ENCODE results near the gene CUBN. TPM values are rescaled to one million over a fixed set of nuclear protein-coding genes. Genes with fewer than 3 reads are reported as not detected.
A peak's percentile ranks its signal among the peaks of the same experiment; 100 is the strongest.

Gene CUBN
- total RNA-seq, 1 donor from 2014 or later = 0.32 TPM

- H3K36me3 Mint-ChIP-seq (ENCODE audit: unreplicated experiment) = no peaks in the 10 kb centered on the region
- no peak overlapping the region for H3K27ac Mint-ChIP-seq (ENCODE audit: unreplicated experiment)
- DNase-seq = no peak
- no peak overlapping the region for H3K4me3 Mint-ChIP-seq (ENCODE audit: unreplicated experiment)
- no peak for TF ChIP-seq CTCF (IDR thresholded peaks at IDR 0.05; ENCODE audit: partially characterized antibody, unreplicated experiment)
- no peaks in the 10 kb centered on the region for H3K27me3 Mint-ChIP-seq (ENCODE audit: unreplicated experiment)
- peaks cover 3% of the 10 kb centered on the region for H3K4me1 Mint-ChIP-seq (ENCODE audit: low read depth, unreplicated experiment)
- peaks cover 2% of the 10 kb centered on the region for H3K9me3 Mint-ChIP-seq (ENCODE audit: unreplicated experiment)
These were observed 36.4 kb downstream of the CUBN start for GRCh38 chr10:17092986-17093803.

DNA sequence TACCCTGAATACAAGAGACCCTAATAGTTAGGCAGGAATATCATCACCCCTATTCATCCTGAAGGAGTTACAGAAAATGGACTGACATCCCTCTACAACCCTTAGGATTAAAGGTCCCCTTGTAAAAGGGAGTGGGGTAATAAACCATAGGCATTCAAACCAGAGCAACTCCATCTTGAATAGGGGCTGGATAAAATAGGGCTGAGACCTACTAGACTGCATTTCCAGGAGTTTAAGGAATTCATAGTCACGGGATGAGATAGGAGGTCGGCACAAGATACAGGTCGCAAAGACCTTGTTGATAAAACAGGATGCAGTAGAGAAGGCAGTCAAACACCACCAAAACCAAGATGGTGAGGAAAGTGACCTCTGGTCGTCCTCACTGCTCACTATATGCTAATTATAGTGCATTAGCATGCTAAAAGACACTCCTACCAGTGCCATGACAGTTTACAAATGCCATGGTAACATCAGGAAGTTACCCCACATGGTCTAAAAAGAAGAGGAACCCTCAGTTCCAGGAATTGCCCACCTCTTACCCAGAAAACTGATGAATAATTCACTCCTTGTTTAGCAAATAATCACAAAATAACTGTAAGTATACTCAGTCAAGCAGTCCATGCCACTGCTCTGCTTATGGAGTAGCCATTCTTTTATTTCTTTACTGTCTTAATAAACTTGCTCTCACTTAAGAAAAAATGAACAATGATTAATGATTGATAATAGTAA, 37.2 kb downstream of the CUBN start:
- no peak for DNase-seq
- H3K36me3 Mint-ChIP-seq (ENCODE audit: unreplicated experiment) = no peaks in the 10 kb centered on the region
- H3K4me3 Mint-ChIP-seq (ENCODE audit: unreplicated experiment) = no peak overlapping the region
- no peaks in the 10 kb centered on the region for H3K27me3 Mint-ChIP-seq (ENCODE audit: unreplicated experiment)
- H3K9me3 Mint-ChIP-seq (ENCODE audit: unreplicated experiment) = peaks cover 2% of the 10 kb centered on the region
- no peak for TF ChIP-seq CTCF (IDR thresholded peaks at IDR 0.05; ENCODE audit: partially characterized antibody, unreplicated experiment)
- peaks cover 3% of the 10 kb centered on the region for H3K4me1 Mint-ChIP-seq (ENCODE audit: low read depth, unreplicated experiment)
- H3K27ac Mint-ChIP-seq (ENCODE audit: unreplicated experiment) = no peak overlapping the region

DNA sequence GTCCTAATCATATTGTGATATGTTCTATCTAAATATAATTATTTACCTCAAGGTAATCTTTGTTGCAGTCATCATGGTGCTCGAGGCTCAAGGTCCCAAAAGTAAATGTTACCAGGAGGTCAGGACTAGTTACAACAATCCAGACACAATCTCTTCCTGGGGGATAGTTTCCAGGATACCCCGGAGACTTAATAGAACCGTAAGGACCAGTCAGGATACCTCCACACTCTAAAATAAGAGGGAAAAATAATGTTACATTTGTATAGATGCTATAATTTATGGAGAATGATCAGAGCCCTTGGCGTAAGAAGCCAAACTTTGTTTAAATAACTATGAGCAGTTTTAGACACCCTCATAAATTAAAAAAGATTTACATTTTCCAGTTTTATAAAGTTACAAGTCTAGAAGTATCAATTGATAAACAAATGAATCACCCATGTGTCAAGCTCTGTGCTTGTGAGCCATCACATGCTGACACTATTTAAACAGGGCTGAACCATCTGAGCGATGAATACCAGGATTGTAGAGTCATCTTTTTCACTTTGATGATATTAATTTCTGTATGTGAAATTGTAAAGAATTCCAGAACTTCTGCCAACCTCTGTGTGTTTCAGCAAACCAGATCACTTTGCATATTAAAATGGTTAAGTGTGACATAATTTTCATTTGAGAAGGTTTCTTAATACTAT, 41.3 kb downstream of the CUBN start:
- H3K9me3 Mint-ChIP-seq (ENCODE audit: unreplicated experiment) = peaks cover 2% of the 10 kb centered on the region
- H3K27ac Mint-ChIP-seq (ENCODE audit: unreplicated experiment) = no peak overlapping the region

DNA sequence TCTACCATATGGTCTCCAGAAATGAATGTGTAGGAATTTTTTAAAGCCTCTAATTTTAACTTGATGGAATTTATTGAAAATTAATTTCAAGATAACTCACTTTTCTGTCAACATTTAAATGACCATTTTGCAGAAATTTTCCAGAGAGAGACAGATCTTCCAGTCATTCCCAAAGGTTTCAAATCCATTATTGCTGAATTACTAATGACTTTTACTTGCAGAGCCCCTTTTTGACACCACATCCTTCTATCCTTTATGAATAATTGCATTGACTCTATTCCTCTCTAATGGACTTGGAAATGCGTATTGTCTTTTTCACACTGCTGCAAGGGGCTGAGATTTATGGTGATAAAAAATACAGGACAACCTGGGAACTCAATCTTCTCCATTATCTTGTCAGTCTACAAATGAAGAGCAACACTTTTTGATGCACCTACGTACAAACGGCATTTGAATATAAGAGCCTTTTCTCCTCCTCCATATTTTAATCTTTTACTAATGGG, 42.7 kb downstream of the CUBN start:
- H3K27ac Mint-ChIP-seq (ENCODE audit: unreplicated experiment) = peak overlapping the region; percentile 62
- no peak for TF ChIP-seq CTCF (IDR thresholded peaks at IDR 0.05; ENCODE audit: partially characterized antibody, unreplicated experiment)
- DNase-seq = no peak
- H3K9me3 Mint-ChIP-seq (ENCODE audit: unreplicated experiment) = no peaks in the 10 kb centered on the region
- H3K4me3 Mint-ChIP-seq (ENCODE audit: unreplicated experiment) = peak overlapping the region; percentile 9
- H3K36me3 Mint-ChIP-seq (ENCODE audit: unreplicated experiment) = no peaks in the 10 kb centered on the region
- H3K4me1 Mint-ChIP-seq (ENCODE audit: low read depth, unreplicated experiment) = peaks cover 5% of the 10 kb centered on the region
- H3K27me3 Mint-ChIP-seq (ENCODE audit: unreplicated experiment) = no peaks in the 10 kb centered on the region

More for the DNA sequence above, 41.3 kb downstream of the CUBN start:
- Mint-ChIP-seq H3K4me1 (ENCODE audit: low read depth, unreplicated experiment) (peaks cover 5% of the 10 kb centered on the region), H3K36me3 (ENCODE audit: unreplicated experiment) (no peaks in the 10 kb centered on the region), H3K4me3 (ENCODE audit: unreplicated experiment) (no peak overlapping the region), H3K27me3 (ENCODE audit: unreplicated experiment) (no peaks in the 10 kb centered on the region)
- TF ChIP-seq CTCF (IDR thresholded peaks at IDR 0.05; ENCODE audit: partially characterized antibody, unreplicated experiment) = no peak
- DNase-seq = no peak
